Epidermal melanocyte (primary cell): ENCODE data around the gene CDH4.
"Not testable (repeated sequence)": the region's sequence is repeated elsewhere in the genome, so short reads cannot be mapped to it uniquely, and the experiment has no call there.

ENCODE experiments used
- DNase-seq: peaks from one replicate; pipeline ENCODE4 v3.0.0; 2011; ENCODE audit warnings: low spot score; ENCODE audit not compliant: insufficient read length

The CDH4 gene

GRCh38 chr20:61385296-61385695 is 133.2 kb downstream of the CDH4 start:
- no peak for DNase-seq

- DNase-seq: no peak
Observed at GRCh38 chr20:61385731-61386130, 133.7 kb downstream of the CDH4 start.

- DNase-seq: peak; percentile 65
Observed at GRCh38 chr20:61387204-61387953, 135.3 kb downstream of the CDH4 start.

- no peak for DNase-seq
Observed at GRCh38 chr20:61387954-61388348, 135.9 kb downstream of the CDH4 start.

GRCh38 chr20:61389077-61389476 is 137.0 kb downstream of the CDH4 start:
- DNase-seq: no peak

GRCh38 chr20:61391185-61391584 is 139.1 kb downstream of the CDH4 start:
- no peak for DNase-seq

- DNase-seq: no peak
Observed at GRCh38 chr20:61391812-61392520, 139.9 kb downstream of the CDH4 start.

- DNase-seq: no peak
Observed at GRCh38 chr20:61394088-61394799, 142.2 kb downstream of the CDH4 start.

- DNase-seq: no peak
Observed at GRCh38 chr20:61396262-61396848, 144.3 kb downstream of the CDH4 start.

GRCh38 chr20:61397146-61397545 is 145.1 kb downstream of the CDH4 start:
- no peak for DNase-seq

- no peak for DNase-seq
Observed at GRCh38 chr20:61397790-61398189, 145.7 kb downstream of the CDH4 start.

GRCh38 chr20:61399433-61399832 is 147.4 kb downstream of the CDH4 start:
- DNase-seq: no peak

- DNase-seq: no peak
Observed at GRCh38 chr20:61400499-61400898, 148.4 kb downstream of the CDH4 start.

- no peak for DNase-seq
Observed at GRCh38 chr20:61404303-61404702, 152.2 kb downstream of the CDH4 start.

GRCh38 chr20:61405007-61405406 is 152.9 kb downstream of the CDH4 start:
- DNase-seq: no peak

GRCh38 chr20:61406773-61407172 is 154.7 kb downstream of the CDH4 start:
- DNase-seq: not testable (repeated sequence)

- no peak for DNase-seq
Observed at GRCh38 chr20:61407561-61407960, 155.5 kb downstream of the CDH4 start.

- no peak for DNase-seq
Observed at GRCh38 chr20:61408951-61409740, 157.1 kb downstream of the CDH4 start.

- no peak for DNase-seq
Observed at GRCh38 chr20:61411743-61412142, 159.7 kb downstream of the CDH4 start.

GRCh38 chr20:61413752-61414151 is 161.7 kb downstream of the CDH4 start:
- no peak for DNase-seq

GRCh38 chr20:61414455-61414991 is 162.5 kb downstream of the CDH4 start:
- peak; percentile 83 for DNase-seq
